GM19468 (cell line): ENCODE measurements around the gene FARP1.

Experiments
- ATAC-seq: cut with Tn5 transposase; IDR thresholded peaks from one replicate; pipeline ENCODE4 v1.9.1; 2021; ENCODE audit warnings: mild to moderate bottlenecking, moderate library complexity, moderate number of reproducible peaks; ENCODE audit not compliant: unreplicated experiment; ENCODE audit errors: extremely low read depth

FARP1 gene

DNA sequence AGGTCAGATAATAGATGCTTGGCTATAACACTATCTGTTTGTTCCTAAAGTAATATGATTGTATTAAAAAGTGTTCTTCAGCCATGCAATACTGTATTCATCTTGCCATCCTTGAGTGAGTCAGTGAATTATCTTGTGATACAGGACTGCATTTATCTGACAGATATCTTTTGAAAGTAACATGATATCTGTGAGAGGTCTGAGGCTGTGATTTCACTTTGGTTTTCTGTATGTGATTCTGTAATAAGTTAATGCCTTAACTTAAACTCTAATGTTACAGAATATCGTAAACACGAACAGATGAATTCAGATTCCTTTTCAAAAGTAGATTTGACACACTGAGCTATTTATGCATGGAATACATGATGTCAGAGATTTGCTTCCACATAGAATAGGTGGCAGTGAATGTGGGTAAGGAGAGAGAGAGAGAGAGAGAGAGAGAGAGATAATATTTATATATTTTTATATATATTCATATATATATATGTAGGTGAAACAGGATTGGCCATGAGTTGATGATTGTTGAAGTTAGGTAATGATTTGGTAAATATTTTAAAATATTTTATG is 132.1 kb downstream of the FARP1 start:
- no peak for ATAC-seq

DNA sequence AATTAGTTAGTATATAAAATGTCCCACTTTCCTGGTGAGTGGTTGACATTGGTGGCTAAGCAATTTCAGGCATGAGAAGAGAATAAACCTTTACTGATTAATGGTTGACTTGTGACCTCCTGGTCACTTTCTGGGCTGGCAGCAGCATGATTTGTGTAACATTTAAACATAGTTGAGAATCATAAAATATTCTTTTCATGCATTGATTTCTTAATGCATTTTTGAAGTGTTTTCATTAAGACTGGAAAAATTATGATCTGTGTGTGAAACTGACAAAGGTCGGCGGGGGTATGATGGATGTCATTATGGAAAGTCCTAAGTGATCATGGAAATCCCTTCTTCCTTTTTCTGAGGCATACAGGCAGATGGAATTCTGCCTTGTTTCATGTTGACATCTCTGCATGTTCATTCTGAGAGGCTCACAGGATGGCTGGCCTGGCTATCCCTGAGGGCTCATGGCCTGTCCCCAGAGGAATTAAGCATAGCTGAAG is 132.8 kb downstream of the FARP1 start:
- ATAC-seq: no peak

DNA sequence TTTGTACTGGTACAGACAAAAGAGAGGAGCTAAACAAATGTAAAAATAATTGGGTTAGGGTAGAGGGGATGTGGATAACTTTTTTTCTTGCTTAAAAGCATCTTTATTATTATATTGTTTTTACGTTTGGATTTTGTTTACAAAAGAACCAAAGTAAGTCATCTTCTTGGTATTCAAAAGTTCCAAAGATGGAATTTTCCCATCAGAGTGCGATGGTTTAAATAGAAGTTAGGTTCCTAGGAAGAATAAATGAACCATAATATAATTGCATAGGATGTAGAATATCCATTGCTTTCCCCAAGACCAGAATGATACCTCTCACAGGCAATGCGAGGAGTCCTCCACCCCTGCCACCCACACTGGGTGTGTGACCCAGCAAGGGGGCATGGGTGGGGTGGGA is 133.6 kb downstream of the FARP1 start:
- ATAC-seq: no peak

DNA sequence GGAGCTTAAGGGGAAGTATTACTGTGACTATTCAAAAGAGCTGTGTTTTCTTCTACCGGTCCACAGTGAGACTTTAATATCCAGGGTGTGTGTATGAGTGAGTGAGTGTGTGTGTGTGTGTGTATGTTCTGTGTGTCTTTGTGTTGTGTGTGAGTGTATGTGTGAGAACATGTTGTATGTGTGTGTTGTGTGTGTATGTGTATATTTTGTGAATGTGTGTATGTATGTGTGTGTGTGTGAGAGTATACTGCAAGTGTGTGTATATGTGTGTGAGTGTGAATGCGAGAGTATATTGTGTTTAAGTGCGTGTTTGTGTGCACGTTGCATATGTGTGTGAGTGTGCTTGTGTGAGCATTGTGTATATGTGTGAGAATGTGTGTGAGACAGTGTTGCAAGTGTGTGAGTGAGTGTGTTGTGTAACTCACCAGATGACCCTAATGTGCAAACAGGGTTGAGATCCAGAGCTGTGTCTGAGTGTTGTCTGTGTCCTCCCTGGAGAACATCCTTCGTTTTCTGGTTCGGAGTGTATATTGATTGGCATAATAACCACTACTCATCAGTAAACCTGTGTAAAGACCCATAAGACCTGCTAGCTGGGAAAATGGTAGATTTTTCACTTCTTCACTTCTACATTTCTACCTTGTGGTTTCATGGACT is 135.3 kb downstream of the FARP1 start:
- no peak for ATAC-seq

DNA sequence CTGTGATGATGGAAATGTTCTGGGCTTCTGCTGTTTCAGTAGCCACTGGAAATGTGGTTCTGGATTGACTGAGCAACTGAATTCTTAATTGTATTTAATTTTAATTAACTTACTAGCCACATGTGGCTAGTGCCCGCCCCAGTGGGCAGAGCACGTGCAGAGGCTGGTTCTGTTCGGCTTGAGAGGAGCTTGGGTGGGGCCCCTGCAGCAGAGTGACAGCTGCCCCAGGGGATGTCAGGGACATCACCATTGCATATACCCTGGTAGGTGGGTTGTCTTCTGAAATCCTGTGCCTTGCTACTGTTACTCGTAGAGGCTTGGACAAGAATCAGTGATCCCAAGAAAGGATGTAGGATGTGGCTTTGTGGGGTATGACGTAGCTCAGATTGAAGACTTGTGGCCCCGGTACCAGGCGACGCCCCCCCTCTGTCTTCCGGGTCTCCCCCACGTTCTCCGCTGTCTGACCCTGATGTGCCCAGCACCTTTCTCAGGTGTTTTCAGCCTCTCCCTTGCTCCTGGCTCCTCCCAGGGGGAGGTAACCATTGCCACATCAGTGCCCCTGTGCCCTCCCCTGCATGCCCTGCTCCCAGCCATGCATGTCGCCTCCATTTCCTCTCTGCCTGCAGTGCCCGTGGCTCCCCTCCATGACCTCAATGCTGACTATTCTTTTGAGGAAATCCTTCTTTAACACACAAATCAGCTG is 136.7 kb downstream of the FARP1 start:
- ATAC-seq: no peak

DNA sequence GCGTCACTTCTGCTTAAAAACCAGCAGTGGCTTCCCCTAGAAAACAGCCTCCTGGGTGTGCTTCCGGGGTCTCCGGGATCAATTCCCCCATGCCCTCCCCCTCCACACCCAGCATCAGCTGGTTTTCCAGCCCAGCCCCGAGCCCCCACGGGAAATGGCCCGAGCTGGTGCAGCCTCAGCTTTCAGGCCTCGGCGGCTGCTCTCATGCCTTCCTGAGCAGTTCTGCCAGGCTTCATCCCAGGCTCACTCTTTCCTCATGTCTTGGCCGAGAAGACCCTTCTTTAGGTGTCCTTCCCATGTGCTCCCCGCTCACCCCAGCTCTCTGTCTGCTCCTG is 137.2 kb downstream of the FARP1 start:
- no peak for ATAC-seq

DNA sequence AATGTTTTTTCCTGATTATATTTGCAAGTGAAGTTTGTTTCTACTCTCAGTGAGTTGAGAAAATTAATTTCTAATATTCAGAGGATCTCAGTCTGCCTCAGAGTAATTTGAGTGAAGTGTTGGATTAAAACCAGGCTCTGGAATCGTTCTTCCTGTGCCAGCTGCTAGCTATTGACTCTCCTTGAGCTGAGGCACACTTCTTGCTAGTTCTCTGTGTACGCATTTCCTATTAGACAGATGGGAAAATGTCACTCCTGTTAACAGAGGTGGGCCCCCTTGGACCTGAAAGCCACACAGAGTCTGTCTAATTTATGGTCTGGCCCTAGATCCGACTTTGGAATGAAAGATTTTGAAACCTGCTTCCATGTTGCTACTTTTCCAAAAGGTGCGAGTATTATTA is 141.8 kb downstream of the FARP1 start:
- no peak for ATAC-seq

DNA sequence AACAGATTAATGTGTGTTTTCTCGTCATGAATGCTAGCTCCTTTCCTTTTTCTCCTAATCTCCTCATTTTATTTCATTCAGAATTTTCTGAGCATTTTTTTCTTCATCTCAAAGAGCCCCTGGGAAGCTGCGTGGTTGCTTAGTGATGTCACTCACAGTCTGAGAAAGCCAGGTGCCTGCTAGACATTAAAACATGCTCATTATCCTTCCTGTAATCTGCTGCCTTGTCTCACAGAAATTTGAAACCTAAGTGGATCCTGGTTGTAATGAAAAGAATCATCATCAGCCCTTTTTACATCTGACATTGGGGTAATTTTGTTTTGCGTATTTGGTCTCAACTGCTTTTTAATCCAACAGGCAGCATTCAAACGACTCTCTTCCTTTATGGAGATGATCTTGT is 142.4 kb downstream of the FARP1 start:
- ATAC-seq: no peak

DNA sequence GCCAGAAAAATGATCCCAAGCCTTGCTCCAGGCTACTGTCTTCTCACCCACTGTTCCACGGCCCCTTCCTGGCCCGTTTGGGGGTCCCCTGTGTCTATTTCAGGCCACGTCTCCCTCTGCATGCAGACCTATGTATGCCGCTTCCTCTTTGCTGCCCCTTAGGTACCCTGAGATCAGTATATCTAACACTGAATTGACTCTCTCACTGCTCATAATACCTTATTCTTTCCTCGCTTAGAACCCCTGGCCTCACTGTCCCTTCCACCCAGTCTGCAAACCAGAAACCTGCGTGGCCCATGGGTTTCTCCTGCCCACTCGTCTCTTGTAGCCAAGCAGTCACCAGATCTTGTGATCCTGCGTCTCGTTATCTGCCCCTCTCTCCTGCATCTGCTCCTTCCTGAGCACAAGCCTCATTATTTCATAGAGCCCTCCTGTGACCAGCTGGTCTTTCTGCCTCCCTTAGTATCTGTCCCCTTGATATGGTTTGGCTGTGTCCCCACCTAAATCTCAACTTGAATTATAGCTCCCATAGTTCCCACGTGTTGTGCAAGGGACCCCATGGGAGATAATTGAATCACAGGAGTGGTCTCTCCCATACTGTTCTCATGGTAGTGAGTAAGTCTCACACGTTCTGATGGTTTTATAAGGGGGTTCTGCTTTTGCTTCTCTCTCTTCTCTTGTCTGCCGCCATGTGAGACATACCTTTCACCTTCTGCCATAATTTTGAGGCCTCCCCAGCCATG is 143.1 kb downstream of the FARP1 start:
- ATAC-seq: no peak

DNA sequence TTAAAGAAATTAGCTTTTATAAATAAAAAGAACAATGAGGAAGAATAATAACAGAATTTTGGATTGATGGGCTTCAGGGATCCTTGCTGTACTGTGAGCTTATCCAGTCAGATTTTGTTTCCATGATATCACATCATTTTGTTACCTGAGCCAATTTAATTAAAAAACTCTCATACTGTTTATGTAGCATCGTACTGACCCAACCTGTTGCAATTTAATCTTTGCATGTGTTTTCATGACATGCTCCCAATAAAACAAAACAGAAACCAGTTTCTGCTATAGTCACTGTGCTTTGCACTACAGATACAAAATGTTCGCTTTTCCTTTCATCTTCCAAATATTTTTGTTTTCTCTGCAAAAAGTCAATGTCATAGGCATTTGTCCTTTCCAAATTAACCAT is 143.9 kb downstream of the FARP1 start:
- no peak for ATAC-seq

DNA sequence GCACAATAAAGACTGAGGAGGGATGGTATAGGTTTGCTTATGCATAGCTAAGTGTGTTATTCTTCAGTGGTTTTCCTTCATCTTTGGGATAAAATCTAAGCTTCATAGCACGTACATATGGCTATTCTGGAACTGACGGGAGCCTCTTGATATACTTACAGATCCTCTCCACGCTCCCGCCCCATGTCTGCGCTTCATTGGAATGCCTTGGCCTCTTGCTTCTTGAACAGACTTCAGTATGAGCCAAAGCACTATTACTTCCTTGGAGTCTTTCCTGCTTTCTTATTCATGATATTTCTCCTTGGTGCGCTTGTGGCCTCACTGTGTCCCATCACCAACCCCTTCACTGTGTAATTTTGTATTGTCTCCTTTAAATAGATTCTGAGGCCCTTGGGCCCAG is 145.3 kb downstream of the FARP1 start:
- no peak for ATAC-seq

DNA sequence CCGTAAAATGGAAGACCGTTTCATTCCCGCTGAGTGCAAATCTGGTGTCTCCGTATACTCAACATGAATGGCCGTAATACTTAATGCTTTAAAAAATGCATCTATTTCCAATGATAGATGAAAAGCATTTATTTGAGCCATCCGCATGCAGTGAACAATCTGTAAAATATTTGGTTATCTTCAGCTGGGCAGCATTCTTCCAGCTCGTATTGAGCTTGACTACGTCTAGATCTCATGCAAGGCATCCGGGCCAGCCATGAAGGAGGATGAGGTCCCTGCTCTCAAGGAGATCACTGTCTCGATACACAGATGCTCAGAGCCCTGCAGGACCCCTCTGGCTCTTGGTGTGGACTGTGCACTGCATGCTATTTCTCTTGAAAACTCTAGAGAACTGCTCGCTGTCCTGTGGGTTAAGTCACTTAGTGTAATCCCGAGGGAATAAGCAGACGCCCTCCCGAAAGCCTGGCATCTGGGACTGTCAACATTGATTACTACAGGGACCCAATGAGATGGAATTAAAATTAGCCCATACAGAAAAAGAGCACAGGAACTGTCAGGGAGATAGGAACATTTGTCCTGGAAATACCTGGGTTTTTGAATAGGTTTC is 146.5 kb downstream of the FARP1 start:
- ATAC-seq: no peak

DNA sequence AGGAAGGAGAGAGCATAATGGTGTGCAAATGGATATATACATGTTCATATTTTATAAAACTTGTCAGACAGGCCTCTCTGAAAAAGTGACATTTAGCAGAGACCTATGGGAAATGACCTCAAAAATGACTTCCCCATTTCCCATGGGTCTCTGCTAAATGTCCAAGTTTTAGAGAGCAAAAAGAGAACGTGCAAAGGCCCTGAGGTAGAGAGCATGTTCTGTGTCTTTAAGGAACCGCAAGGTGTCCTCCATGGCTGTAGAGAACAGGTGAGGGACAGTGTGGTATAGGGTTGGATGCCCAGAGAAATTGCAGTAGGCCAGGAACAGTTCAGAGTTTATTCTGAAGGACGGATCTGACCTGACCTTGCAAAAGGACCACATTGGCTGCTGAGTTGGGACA is 147.4 kb downstream of the FARP1 start:
- no peak for ATAC-seq

DNA sequence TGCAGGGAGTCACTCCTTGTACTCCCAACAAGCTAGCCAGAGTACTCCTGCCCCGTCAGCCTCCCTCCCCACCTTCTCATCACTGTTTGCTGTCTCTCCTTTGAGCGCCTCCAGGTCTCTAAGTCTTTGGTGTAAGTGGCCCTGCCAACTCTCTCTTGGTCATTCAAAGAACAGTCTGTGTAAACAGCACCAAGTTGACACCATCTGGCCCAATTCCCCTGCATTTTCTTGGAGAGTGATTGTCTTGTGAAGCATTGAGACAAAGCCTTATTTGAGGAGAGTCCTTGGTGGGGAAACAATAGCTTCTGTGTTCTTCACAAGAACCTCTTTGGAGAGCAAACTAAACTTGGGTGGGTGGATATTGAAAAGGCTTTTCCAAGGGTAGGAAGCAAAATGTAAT is 148.8 kb downstream of the FARP1 start:
- ATAC-seq: no peak

DNA sequence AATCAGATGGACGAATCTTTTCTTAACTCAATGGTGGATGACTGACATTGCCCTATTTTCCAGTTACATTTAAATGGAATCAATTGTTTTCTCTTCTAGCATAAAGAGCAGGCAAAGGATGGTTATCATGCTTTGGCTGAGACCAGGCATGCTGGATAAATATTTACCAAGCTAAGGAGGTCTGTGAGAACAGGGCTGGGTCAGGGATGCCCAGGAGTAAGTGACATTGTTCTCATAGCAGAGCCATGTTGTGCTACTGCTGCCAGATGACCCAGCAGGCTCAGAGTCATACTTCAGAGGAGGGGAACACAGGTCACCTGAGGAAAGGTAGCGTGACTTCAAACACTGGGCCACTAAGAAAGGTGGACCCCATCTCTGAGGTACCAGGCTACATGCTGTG is 150.2 kb downstream of the FARP1 start:
- ATAC-seq: no peak

DNA sequence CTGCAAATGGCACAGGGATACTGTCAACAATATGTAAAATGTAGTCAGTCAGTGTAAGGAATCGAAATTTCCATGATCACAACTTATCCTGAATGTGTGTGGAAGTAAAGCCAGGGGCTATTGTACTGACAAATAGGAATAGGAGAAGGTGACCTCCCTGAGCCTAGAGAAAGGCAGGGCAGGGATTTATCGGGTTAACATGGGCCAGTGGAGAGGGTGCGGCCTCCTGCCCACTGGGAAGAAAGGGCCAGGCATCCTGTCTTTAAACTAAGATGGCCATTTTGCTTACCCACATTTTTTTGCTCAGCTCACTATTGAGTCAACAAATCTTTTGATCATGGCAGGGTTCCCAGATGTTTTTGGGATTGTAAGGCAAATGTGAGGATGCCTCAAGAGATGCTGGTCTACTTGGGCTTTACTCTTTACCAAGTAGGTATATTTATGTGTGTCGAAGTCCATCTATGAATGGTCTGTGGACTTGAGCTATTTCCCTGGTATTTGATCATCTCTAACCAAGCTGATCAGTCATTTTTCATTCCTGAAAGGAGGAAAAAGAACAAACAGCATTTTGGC is 150.8 kb downstream of the FARP1 start:
- no peak for ATAC-seq

DNA sequence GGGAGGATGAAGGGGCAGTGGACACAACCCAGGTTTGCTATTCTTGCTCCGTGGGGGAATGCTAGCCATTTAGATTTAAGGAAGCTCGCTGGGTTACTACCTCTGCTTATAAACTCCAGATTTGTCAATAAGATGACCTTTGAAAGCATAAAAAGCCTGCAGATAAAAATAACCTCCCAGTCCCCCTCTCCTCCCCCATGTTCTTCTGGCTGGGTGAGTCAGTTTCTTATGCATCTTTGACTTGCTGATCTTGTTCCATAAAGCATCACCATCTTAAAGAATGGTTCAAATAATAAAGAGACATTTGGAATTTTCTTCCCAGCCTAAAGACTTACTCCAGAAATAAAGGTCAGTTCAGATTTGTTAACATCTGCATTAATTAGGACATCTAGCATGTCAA is 152.5 kb downstream of the FARP1 start:
- ATAC-seq: no peak

DNA sequence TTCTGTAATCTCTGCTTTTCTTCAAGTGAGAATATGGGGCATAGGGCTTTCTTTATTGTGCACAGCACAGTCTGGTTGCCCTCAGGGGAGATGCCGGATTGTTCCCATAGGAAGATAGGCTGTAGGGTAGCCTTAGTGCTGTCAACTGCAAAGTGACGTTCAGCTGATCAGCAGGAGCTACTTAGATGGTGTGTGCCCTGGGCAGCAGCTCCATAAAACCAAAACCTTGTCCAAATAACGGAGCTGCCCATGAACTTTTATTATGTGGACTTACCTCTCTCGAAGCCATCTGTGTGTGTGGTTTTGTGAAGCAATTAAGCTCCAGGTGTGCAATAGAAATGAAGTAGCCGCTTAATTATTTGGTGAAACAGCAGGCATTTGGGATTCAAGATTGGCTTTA is 154.2 kb downstream of the FARP1 start:
- no peak for ATAC-seq

DNA sequence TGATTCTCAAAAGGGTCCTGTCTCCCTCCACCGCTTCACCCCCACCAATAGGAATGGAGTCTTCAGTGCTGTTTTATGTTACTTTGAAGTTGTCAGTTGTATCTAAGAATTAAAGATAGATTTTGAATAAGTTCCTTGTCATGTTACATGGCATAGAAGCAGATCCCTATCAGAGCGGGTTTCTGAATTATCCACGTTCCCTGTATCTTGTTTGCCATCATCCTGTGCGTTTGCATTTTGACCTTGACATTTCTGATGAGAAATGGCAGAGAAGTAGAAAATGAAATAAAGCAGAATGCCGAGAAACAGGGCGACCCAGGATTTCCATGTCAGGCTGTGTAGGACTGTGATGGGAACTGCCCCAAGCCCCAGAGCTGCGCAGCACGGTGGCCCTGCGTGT is 154.9 kb downstream of the FARP1 start:
- ATAC-seq: no peak

DNA sequence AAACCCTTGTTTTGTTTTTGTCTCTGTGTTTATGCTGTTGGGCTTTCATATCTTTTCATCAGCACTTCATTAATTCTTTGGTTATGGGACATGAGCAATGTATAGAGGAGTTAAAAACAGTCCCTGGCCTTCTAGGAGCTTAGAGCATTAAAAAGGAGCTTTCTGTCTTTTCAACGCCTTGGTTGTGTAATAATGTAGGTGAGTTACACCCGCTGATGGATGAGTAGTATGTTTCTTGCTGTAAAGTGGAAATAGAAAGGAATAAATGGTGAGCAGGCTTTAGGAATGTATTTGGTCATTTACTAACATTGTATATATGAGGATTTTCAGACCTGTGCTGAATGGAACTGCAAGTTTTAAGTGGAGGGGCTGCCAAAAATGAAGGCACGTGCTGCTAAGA is 155.7 kb downstream of the FARP1 start:
- ATAC-seq: no peak
